HG02678 (cell line): ENCODE measurements around the gene CCDC28B.
"Not testable (repeated sequence)": the region's sequence is repeated elsewhere in the genome, so short reads cannot be mapped to it uniquely, and the experiment has no call there.

Experiments used
- ATAC-seq: cut with Tn5 transposase; IDR thresholded peaks from one replicate; pipeline ENCODE4 v1.9.1; 2021; ENCODE audit warnings: mild to moderate bottlenecking, moderate library complexity; ENCODE audit not compliant: unreplicated experiment

Gene CCDC28B

GRCh38 chr1:32200226-32201010, at the start of gene CCDC28B:
TSS of gene CCDC28B (plus strand) at chr1:32200595. CDS start at chr1:32201936, 1,341 bp downstream.
- peak; percentile 28 for ATAC-seq

GRCh38 chr1:32150847-32151246, 49.5 kb upstream of the CCDC28B start:
- no peak for ATAC-seq

GRCh38 chr1:32151319-32151787, 49.0 kb upstream of the CCDC28B start:
- no peak for ATAC-seq

- no peak for ATAC-seq
These were observed 41.2 kb upstream of the CCDC28B start for GRCh38 chr1:32159189-32159588.

GRCh38 chr1:32163405-32163804, 37.0 kb upstream of the CCDC28B start:
- no peak for ATAC-seq

- not testable (repeated sequence) for ATAC-seq
These were observed 34.8 kb upstream of the CCDC28B start for GRCh38 chr1:32165633-32166032.

GRCh38 chr1:32170991-32171390, 29.4 kb upstream of the CCDC28B start:
- ATAC-seq = no peak

GRCh38 chr1:32172621-32173245, 27.7 kb upstream of the CCDC28B start:
- no peak for ATAC-seq

- no peak for ATAC-seq
These were observed 21.8 kb upstream of the CCDC28B start for GRCh38 chr1:32178380-32179192.

- no peak for ATAC-seq
These were observed 21.3 kb upstream of the CCDC28B start for GRCh38 chr1:32179193-32179442.

GRCh38 chr1:32179443-32180185, 20.8 kb upstream of the CCDC28B start, which contains the start of gene TXLNA:
TSS of gene TXLNA (plus strand) at chr1:32179675. CDS start at chr1:32180346, 671 bp downstream.
- peak; percentile 88 for ATAC-seq

GRCh38 chr1:32180186-32181060, 20.0 kb upstream of the CCDC28B start:
- ATAC-seq = no peak

GRCh38 chr1:32181065-32181464, 19.3 kb upstream of the CCDC28B start:
- ATAC-seq = no peak

- ATAC-seq = no peak
These were observed 18.8 kb upstream of the CCDC28B start for GRCh38 chr1:32181563-32181962.

- no peak for ATAC-seq
These were observed 18.3 kb upstream of the CCDC28B start for GRCh38 chr1:32182060-32182459.

- ATAC-seq = no peak
These were observed 15.7 kb upstream of the CCDC28B start for GRCh38 chr1:32184650-32185049.

GRCh38 chr1:32186077-32186476, 14.3 kb upstream of the CCDC28B start:
- no peak for ATAC-seq

GRCh38 chr1:32186491-32186890, 13.9 kb upstream of the CCDC28B start:
- no peak for ATAC-seq

GRCh38 chr1:32187850-32188249, 12.5 kb upstream of the CCDC28B start:
- no peak for ATAC-seq
